ENCODE data around the gene TCF25. TPM values are rescaled to one million over a fixed set of nuclear protein-coding genes. Genes with fewer than 3 reads are reported as not detected.

Gene TCF25
- total RNA-seq, 3 donors from 2014 or later: 179 to 217 (median 212) TPM

- ATAC-seq: no peak
- peaks cover 7% of the 10 kb centered on the region for H3K4me1 ChIP-seq (ENCODE audit: low read depth)
- no peaks in the 10 kb centered on the region for H3K36me3 ChIP-seq (ENCODE audit: low read depth)
- no peak for DNase-seq
- no peak for TF ChIP-seq CTCF (IDR thresholded peaks at IDR 0.05)
- H3K4me3 ChIP-seq: no peak overlapping the region
- intact Hi-C loops (cut with DNase I, micrococcal nuclease): loop anchor here in 1 of 2 donors (5.0 kb wide), 1 partner anchor 109 kb away; no protein-coding TSS in a partner anchor
- no peaks in the 10 kb centered on the region for H3K9me3 ChIP-seq
These were observed 11.7 kb upstream of the TCF25 start for GRCh38 chr16:89861648-89862047.

GRCh38 chr16:89862732-89863131 is 10.7 kb upstream of the TCF25 start:
- intact Hi-C loops (cut with DNase I, micrococcal nuclease): loop anchor here in 1 of 2 donors (5.0 kb wide), 1 partner anchor 110 kb away; no protein-coding TSS in a partner anchor
- Histone ChIP-seq H3K9me3 (peaks cover 4% of the 10 kb centered on the region), H3K36me3 (ENCODE audit: low read depth) (no peaks in the 10 kb centered on the region), H3K4me3 (no peak overlapping the region), H3K4me1 (ENCODE audit: low read depth) (peaks cover 7% of the 10 kb centered on the region)
- TF ChIP-seq CTCF (IDR thresholded peaks at IDR 0.05): no peak
- ATAC-seq (no peak), DNase-seq (no peak)

GRCh38 chr16:89863741-89864526 is 9.5 kb upstream of the TCF25 start:
- DNase-seq: peak in 1 of 3 donors; percentile 43
- Histone ChIP-seq H3K4me1 (ENCODE audit: low read depth) (peaks cover 7% of the 10 kb centered on the region), H3K4me3 (no peak overlapping the region), H3K36me3 (ENCODE audit: low read depth) (no peaks in the 10 kb centered on the region), H3K9me3 (peaks cover 8% of the 10 kb centered on the region)
- peak; percentile 45 for ATAC-seq
- no peak for TF ChIP-seq CTCF (IDR thresholded peaks at IDR 0.05)
- intact Hi-C loops (cut with DNase I, micrococcal nuclease): loop anchor here in 1 of 2 donors (5.0 kb wide), 1 partner anchor 112 kb away; no protein-coding TSS in a partner anchor

- H3K9me3 ChIP-seq: peaks cover 8% of the 10 kb centered on the region
- ATAC-seq: no peak
- intact Hi-C loops (cut with DNase I, micrococcal nuclease): loop anchor here in 1 of 2 donors (5.0 kb wide), 1 partner anchor 112 kb away; no protein-coding TSS in a partner anchor
- no peaks in the 10 kb centered on the region for H3K36me3 ChIP-seq (ENCODE audit: low read depth)
- no peak overlapping the region for H3K4me3 ChIP-seq
- no peak for DNase-seq
- peaks cover 7% of the 10 kb centered on the region for H3K4me1 ChIP-seq (ENCODE audit: low read depth)
- no peak for TF ChIP-seq CTCF (IDR thresholded peaks at IDR 0.05)
These were observed 8.9 kb upstream of the TCF25 start for GRCh38 chr16:89864527-89864820.

- ATAC-seq (no peak), DNase-seq (no peak)
- peaks cover 16% of the 10 kb centered on the region for H3K4me1 ChIP-seq (ENCODE audit: low read depth)
- no peak overlapping the region for H3K4me3 ChIP-seq
- intact Hi-C loops (cut with DNase I, micrococcal nuclease): no loop called here
- no peak for TF ChIP-seq CTCF (IDR thresholded peaks at IDR 0.05)
- H3K9me3 ChIP-seq: peaks cover 8% of the 10 kb centered on the region
- H3K36me3 ChIP-seq (ENCODE audit: low read depth): no peaks in the 10 kb centered on the region
These were observed 5.5 kb upstream of the TCF25 start for GRCh38 chr16:89867918-89868317.
